GM21526 (cell line): ENCODE data around the gene C11orf68.
A peak's percentile ranks its signal among the peaks of the same experiment; 100 is the strongest.
"Not testable (repeated sequence)": the region's sequence is repeated elsewhere in the genome, so short reads cannot be mapped to it uniquely, and the experiment has no call there.

Experiments
- ATAC-seq: cut with Tn5 transposase; IDR thresholded peaks from one replicate; pipeline ENCODE4 v1.9.1; 2021; ENCODE audit warnings: moderate library complexity; ENCODE audit not compliant: unreplicated experiment, low FRiP score

The C11orf68 gene

GRCh38 chr11:65892137-65892540 is 26.7 kb downstream of the C11orf68 start:
- ATAC-seq = not testable (repeated sequence)

GRCh38 chr11:65891219-65892136 is 27.4 kb downstream of the C11orf68 start:
- ATAC-seq = no peak

- ATAC-seq = peak; percentile 35
Measured at GRCh38 chr11:65890324-65891218, 28.3 kb downstream of the C11orf68 start, which contains the start of gene CCDC85B. Gene CCDC85B, plus strand, starts transcription at chr11:65890673. Its CDS starts 111 bp downstream, at chr11:65890784.

GRCh38 chr11:65888163-65888814 is 30.6 kb downstream of the C11orf68 start, which contains the start of gene FIBP:
Gene FIBP, minus strand, starts transcription at chr11:65888471. Its CDS starts 53 bp downstream, at chr11:65888418.
- peak; percentile 38 for ATAC-seq

- peak; percentile 2 for ATAC-seq
Measured at GRCh38 chr11:65887723-65888162, 31.1 kb downstream of the C11orf68 start.

- ATAC-seq = no peak
Measured at GRCh38 chr11:65886826-65887722, 31.8 kb downstream of the C11orf68 start.

- ATAC-seq = no peak
Measured at GRCh38 chr11:65885808-65886536, 32.9 kb downstream of the C11orf68 start.

GRCh38 chr11:65885231-65885630 is 33.6 kb downstream of the C11orf68 start:
- no peak for ATAC-seq

GRCh38 chr11:65884716-65885092 is 34.2 kb downstream of the C11orf68 start:
- no peak for ATAC-seq

- no peak for ATAC-seq
Measured at GRCh38 chr11:65883786-65884715, 34.8 kb downstream of the C11orf68 start.

- no peak for ATAC-seq
Measured at GRCh38 chr11:65883058-65883761, 35.7 kb downstream of the C11orf68 start.

- no peak for ATAC-seq
Measured at GRCh38 chr11:65882120-65883057, 36.5 kb downstream of the C11orf68 start.

- ATAC-seq = no peak
Measured at GRCh38 chr11:65880844-65881421, 37.9 kb downstream of the C11orf68 start.

GRCh38 chr11:65880027-65880426 is 38.8 kb downstream of the C11orf68 start:
- no peak for ATAC-seq

GRCh38 chr11:65879617-65880016 is 39.2 kb downstream of the C11orf68 start, which contains the start of gene CTSW:
Gene CTSW, plus strand, starts transcription at chr11:65879837. Its CDS starts 18 bp downstream, at chr11:65879855.
- ATAC-seq = no peak
